Stimulated activated naive CD8-positive, alpha-beta T cell treated with anti-CD3 and anti-CD28 coated beads, Interleukin-15, Interleukin-2, amounts not matched to agents 100 ng/mL and 50 ng/mL, for 24 hours (primary cell): Measurements from ENCODE around the gene SCN7A.
"Not testable (repeated sequence)": the region's sequence is repeated elsewhere in the genome, so short reads cannot be mapped to it uniquely, and the experiment has no call there.

ENCODE experiments used
- H3K27ac Mint-ChIP-seq: one replicate; pipeline ENCODE4 v1.8.0; 2021; ENCODE audit warnings: mild to moderate bottlenecking, mixed read lengths
- H3K27me3 Mint-ChIP-seq: one replicate; pipeline ENCODE4 v1.8.0; 2021; ENCODE audit warnings: mixed read lengths
- H3K36me3 Mint-ChIP-seq: one replicate; pipeline ENCODE4 v1.8.0; 2021; ENCODE audit warnings: low read depth, mixed read lengths
- H3K4me1 Mint-ChIP-seq: one replicate; pipeline ENCODE4 v1.8.0; 2021; ENCODE audit warnings: low read depth, mixed read lengths
- H3K4me3 Mint-ChIP-seq: one replicate; pipeline ENCODE4 v1.8.0; 2021; ENCODE audit warnings: mild to moderate bottlenecking, mixed read lengths
- H3K9me3 Mint-ChIP-seq: one replicate; pipeline ENCODE4 v1.8.0; 2021; ENCODE audit warnings: mixed read lengths

The SCN7A gene

DNA sequence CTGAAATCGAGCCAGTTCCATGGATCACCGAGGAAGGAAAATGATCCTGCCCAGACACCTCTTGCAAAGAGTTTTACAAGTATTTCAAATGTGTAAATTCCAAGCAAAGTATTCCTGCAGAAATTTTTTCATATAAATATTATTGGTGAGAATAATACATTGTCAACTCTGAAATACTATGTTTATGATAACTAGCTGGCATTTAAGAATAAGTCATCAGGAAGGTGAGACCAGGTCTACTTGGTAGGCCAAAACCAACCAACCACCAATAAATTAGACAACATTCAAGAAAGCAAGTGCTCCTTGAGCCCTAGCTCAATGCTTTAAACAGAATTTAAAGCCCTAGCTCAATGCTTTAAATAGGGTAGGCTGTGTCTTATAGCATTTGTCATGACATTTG lies 21.7 kb downstream of the SCN7A start:
- Mint-ChIP-seq H3K27me3 (no peaks in the 10 kb centered on the region), H3K9me3 (no peaks in the 10 kb centered on the region), H3K36me3 (no peaks in the 10 kb centered on the region), H3K27ac (no peak overlapping the region), H3K4me3 (no peak overlapping the region), H3K4me1 (no peaks in the 10 kb centered on the region)

DNA sequence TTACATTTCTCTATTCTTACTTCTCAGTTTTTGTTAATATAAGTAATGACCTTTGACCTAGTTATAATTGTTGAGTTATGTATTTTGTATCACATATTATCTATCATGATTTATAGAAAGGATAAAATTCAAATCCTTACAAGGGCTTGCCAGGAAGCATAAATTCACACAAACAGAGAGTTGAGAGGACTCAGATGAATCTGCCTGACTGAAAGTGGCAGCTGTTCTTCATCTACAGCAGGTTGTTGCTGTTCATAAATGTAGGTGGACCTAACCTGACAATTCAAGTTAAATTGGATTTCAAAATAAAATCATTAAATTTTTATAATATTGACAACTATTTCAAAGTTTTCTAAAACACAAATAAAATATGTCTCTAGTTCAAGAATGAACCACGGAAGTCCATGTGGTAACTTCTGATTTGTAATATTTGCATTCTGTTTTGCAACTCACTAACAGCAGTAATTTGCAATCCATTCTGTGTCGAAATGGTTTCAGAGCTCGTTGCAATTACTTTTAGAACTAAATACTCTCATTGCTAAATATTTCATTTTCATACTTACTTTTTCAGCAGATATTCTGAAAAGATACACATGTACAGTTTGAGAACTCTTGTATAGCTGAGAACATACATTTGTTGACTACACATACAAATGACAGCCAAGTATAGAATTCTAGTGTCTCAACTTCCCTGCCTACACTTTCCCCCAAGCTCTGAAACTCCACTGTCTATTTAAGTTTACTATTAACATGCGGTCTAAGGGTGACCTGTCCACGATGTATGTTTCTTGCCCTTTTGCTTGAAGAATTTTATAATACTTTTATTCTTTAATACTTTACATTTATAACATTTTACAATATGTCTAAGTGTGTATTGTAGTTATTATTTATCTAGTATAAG lies 25.7 kb downstream of the SCN7A start:
- no peak overlapping the region for H3K4me3 Mint-ChIP-seq
- no peaks in the 10 kb centered on the region for H3K36me3 Mint-ChIP-seq
- no peak overlapping the region for H3K27ac Mint-ChIP-seq

DNA sequence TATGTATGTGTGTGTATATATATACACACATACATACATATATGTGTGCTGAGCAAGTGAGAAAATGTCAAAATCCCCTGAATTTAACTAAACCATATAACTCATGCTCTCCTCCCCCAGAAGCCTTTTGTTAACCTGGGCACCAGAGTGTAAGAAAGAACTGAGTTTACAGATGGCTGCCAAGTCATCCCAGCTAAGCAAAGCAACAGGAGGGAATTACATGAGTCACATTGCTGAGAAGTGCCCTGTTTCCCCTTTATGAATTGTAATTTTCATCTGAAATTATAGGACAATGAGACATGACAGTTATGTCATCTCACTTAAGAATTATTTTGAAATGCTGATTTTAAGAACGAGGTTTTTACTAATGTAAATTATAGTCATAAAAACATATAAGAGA lies 29.9 kb downstream of the SCN7A start:
- no peaks in the 10 kb centered on the region for H3K36me3 Mint-ChIP-seq
- H3K27ac Mint-ChIP-seq = no peak overlapping the region
- H3K9me3 Mint-ChIP-seq = no peaks in the 10 kb centered on the region
- no peaks in the 10 kb centered on the region for H3K4me1 Mint-ChIP-seq
- no peak overlapping the region for H3K4me3 Mint-ChIP-seq
- H3K27me3 Mint-ChIP-seq = no peaks in the 10 kb centered on the region

More for the DNA sequence above, 25.7 kb downstream of the SCN7A start:
- H3K9me3 Mint-ChIP-seq = no peaks in the 10 kb centered on the region
- no peaks in the 10 kb centered on the region for H3K27me3 Mint-ChIP-seq
- no peaks in the 10 kb centered on the region for H3K4me1 Mint-ChIP-seq

DNA sequence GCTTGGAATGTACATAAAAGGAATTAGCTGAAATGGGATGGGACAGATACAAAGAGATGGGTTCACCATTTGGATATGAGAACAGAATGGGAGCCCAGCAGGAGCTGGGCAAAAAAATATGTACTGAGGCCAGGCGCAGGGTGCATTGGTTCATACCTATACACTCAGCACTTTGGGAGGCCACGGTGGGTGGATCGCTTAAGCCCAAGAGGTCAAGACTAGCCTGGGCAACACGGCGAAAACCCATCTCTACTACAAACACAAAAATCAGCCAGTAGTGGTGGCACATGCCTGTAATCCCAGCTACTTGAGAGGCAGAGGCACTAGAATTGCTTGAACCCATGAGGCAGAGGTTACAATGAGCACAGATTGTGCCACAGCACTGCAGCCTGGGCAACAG lies 30.4 kb downstream of the SCN7A start:
- H3K9me3 Mint-ChIP-seq = no peaks in the 10 kb centered on the region
- no peaks in the 10 kb centered on the region for H3K36me3 Mint-ChIP-seq
- H3K27ac Mint-ChIP-seq = no peak overlapping the region
- H3K4me1 Mint-ChIP-seq = no peaks in the 10 kb centered on the region
- H3K27me3 Mint-ChIP-seq = no peaks in the 10 kb centered on the region
- no peak overlapping the region for H3K4me3 Mint-ChIP-seq

- Mint-ChIP-seq H3K27ac (no peak overlapping the region), H3K9me3 (no peaks in the 10 kb centered on the region), H3K36me3 (no peaks in the 10 kb centered on the region), H3K4me1 (no peaks in the 10 kb centered on the region), H3K4me3 (no peak overlapping the region), H3K27me3 (no peaks in the 10 kb centered on the region)
Measured at GRCh38 chr2:166458674-166459073, 35.4 kb downstream of the SCN7A start.

DNA sequence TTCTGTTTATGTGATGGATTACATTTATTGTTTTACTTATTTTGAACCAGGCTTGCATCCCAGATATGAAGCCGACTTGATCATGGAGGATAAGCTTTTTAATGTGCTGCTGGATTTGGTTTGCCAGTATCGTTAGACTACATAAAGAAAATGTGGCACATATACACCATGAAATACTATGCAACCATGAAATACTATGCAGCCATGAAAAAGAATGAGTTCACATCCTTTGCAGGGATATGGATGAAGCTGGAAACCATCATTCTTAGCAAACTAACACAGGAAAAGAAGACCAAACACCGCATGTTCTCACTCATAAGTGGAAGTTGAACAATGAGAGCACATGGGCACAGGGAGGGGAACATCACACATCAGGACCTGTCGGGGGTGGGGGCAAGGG lies 38.2 kb downstream of the SCN7A start:
- not testable (repeated sequence) for H3K27ac Mint-ChIP-seq, H3K27me3 Mint-ChIP-seq, H3K9me3 Mint-ChIP-seq

GRCh38 chr2:166454006-166454595 lies 39.9 kb downstream of the SCN7A start:
- H3K27ac Mint-ChIP-seq = no peak overlapping the region
- no peaks in the 10 kb centered on the region for H3K36me3 Mint-ChIP-seq
- H3K27me3 Mint-ChIP-seq = no peaks in the 10 kb centered on the region
- no peaks in the 10 kb centered on the region for H3K9me3 Mint-ChIP-seq
- no peaks in the 10 kb centered on the region for H3K4me1 Mint-ChIP-seq
- H3K4me3 Mint-ChIP-seq = no peak overlapping the region

More for the DNA sequence above, 38.2 kb downstream of the SCN7A start:
- H3K4me3 Mint-ChIP-seq, H3K4me1 Mint-ChIP-seq, H3K36me3 Mint-ChIP-seq: not testable (repeated sequence)

- no peaks in the 10 kb centered on the region for H3K4me1 Mint-ChIP-seq
- no peaks in the 10 kb centered on the region for H3K9me3 Mint-ChIP-seq
- no peak overlapping the region for H3K4me3 Mint-ChIP-seq
- H3K27me3 Mint-ChIP-seq = no peaks in the 10 kb centered on the region
- no peak overlapping the region for H3K27ac Mint-ChIP-seq
- no peaks in the 10 kb centered on the region for H3K36me3 Mint-ChIP-seq
Measured at GRCh38 chr2:166451468-166451867, 42.6 kb downstream of the SCN7A start.

DNA sequence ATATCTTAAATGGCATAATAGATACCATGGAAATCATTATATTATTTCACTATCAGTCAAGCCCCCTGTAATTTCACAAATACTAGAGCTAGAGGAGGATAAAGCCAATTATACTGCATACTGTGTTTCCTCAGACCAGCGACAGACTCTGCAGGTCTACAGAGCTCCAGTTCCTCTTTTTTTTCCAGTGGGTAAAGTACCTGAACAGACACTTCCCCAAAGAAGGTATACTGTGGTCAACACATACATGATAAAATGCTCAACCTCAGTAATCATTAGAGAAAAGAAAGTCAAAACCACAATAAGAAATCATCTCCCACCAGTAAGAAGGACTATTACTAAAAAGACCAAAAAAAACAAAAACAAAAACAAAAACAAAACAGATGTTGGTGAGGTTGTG lies 44.6 kb downstream of the SCN7A start:
- H3K27me3 Mint-ChIP-seq = no peaks in the 10 kb centered on the region
- no peak overlapping the region for H3K27ac Mint-ChIP-seq
- H3K4me1 Mint-ChIP-seq = no peaks in the 10 kb centered on the region
- no peak overlapping the region for H3K4me3 Mint-ChIP-seq
- no peaks in the 10 kb centered on the region for H3K9me3 Mint-ChIP-seq
- no peaks in the 10 kb centered on the region for H3K36me3 Mint-ChIP-seq

DNA sequence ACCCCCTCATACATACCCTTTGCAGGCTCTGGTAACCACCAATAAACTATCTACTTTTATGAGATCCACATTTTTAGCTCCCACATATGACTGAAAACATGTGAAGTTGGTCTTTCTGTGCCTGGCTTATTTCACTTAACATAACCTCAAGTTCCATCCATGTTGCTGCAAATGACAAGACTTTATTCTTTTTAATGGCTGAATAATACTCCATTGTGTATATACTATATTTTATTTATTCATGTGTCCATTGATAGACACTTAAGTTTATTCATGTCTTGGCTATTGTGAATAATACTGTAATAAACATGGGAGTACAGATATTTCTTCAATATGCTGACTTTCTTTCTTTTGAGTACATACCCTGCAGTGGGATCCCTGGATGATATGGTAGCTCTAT lies 45.9 kb downstream of the SCN7A start:
- Mint-ChIP-seq H3K36me3 (no peaks in the 10 kb centered on the region), H3K27ac (no peak overlapping the region)

GRCh38 chr2:166444306-166444705 lies 49.7 kb downstream of the SCN7A start:
- Mint-ChIP-seq H3K9me3 (no peaks in the 10 kb centered on the region), H3K4me1 (no peaks in the 10 kb centered on the region), H3K36me3 (no peaks in the 10 kb centered on the region), H3K27ac (no peak overlapping the region), H3K27me3 (no peaks in the 10 kb centered on the region), H3K4me3 (no peak overlapping the region)

More for the DNA sequence above, 45.9 kb downstream of the SCN7A start:
- H3K9me3 Mint-ChIP-seq = no peaks in the 10 kb centered on the region
- no peaks in the 10 kb centered on the region for H3K4me1 Mint-ChIP-seq
- H3K4me3 Mint-ChIP-seq = no peak overlapping the region
- no peaks in the 10 kb centered on the region for H3K27me3 Mint-ChIP-seq

DNA sequence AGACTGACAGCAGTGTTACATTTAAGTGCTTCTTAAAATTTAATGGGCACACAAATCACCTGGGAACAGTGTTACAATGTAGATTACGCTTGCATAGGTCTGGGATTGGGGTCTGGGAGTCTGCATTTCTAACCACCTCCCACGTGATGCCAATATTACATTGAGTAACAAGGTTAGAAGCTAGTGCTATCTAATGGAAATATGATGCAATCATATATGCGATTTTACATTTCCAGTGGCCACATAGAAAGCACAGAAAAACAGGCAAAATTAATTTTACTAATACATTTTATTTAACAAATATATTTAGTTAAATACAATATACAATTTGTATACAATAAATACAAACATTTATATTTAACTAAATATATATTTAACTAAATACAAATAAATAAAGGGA lies 53.7 kb downstream of the SCN7A start:
- no peaks in the 10 kb centered on the region for H3K4me1 Mint-ChIP-seq
- H3K4me3 Mint-ChIP-seq = no peak overlapping the region
- H3K27ac Mint-ChIP-seq = no peak overlapping the region
- no peaks in the 10 kb centered on the region for H3K36me3 Mint-ChIP-seq
- no peaks in the 10 kb centered on the region for H3K27me3 Mint-ChIP-seq
- no peaks in the 10 kb centered on the region for H3K9me3 Mint-ChIP-seq

GRCh38 chr2:166439078-166439477 lies 55.0 kb downstream of the SCN7A start:
- H3K27ac Mint-ChIP-seq = no peak overlapping the region

GRCh38 chr2:166436976-166437375 lies 57.1 kb downstream of the SCN7A start:
- H3K9me3 Mint-ChIP-seq = no peaks in the 10 kb centered on the region
- H3K27ac Mint-ChIP-seq = no peak overlapping the region
- H3K4me1 Mint-ChIP-seq = no peaks in the 10 kb centered on the region
- no peak overlapping the region for H3K4me3 Mint-ChIP-seq
- H3K36me3 Mint-ChIP-seq = no peaks in the 10 kb centered on the region
- no peaks in the 10 kb centered on the region for H3K27me3 Mint-ChIP-seq

More at GRCh38 chr2:166439078-166439477, 55.0 kb downstream of the SCN7A start:
- Mint-ChIP-seq H3K4me3 (no peak overlapping the region), H3K27me3 (no peaks in the 10 kb centered on the region), H3K4me1 (no peaks in the 10 kb centered on the region), H3K36me3 (no peaks in the 10 kb centered on the region), H3K9me3 (no peaks in the 10 kb centered on the region)

DNA sequence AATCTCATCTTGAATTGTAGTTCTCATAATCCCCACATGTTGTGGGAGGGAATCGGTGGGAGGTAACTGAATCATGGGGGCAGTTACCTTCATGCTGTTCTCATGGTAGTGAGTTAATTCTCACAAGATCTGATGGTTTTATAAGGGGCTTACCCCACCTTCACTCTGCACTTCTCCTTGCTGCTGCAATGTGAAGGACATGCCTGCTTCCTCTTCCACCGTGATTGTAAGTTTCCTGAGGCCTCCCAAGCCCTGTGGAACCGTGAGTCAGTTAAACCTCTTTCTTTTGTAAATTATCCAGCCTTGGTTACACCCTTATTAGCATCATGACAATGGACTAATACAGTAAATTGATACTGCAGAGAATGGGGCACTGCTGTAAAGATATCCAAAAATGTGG lies 57.9 kb downstream of the SCN7A start:
- Mint-ChIP-seq H3K27me3 (no peaks in the 10 kb centered on the region), H3K27ac (no peak overlapping the region), H3K36me3 (no peaks in the 10 kb centered on the region), H3K4me3 (no peak overlapping the region), H3K9me3 (no peaks in the 10 kb centered on the region), H3K4me1 (no peaks in the 10 kb centered on the region)

DNA sequence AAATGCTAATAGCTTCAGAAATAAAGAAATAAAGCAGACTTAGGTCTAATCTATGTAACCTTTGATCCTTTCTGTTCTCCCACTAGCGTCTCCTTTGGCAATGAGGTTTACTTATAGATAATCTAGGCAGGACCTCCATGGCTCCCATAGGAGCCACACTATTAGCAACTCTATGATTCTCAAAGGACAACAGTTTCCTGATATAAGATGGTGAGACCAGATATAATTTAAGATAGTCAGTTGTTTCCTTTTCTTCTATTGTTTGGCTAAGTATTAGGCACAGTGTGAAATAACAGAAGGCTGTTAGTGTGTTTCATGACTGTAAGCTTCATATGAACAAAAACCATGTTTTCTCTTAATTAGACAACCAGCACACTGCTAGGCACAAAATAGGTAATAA lies 59.6 kb downstream of the SCN7A start:
- H3K27ac Mint-ChIP-seq = no peak overlapping the region
- no peak overlapping the region for H3K4me3 Mint-ChIP-seq
- H3K36me3 Mint-ChIP-seq = no peaks in the 10 kb centered on the region
- no peaks in the 10 kb centered on the region for H3K4me1 Mint-ChIP-seq
- no peaks in the 10 kb centered on the region for H3K27me3 Mint-ChIP-seq
- H3K9me3 Mint-ChIP-seq = no peaks in the 10 kb centered on the region
